Panc1 (cell line): ENCODE data around the gene CHRM2. TPM values are rescaled to one million over a fixed set of nuclear protein-coding genes. Genes with fewer than 3 reads are reported as not detected.

ENCODE experiments used
- ATAC-seq: fragments of 200-7000 bp; cut with Tn5 transposase; 2 replicates; pipeline ENCODE4 v1.9.1; 2020; ENCODE audit warnings: mild to moderate bottlenecking, moderate library complexity
- BruUV-seq: library from RNA; stranded (reverse); fragments of 400-500 nt; replicated peaks from 2 replicates; lab custom pipeline; 2021; lab: Mats Ljungman, UMichigan
- CTCF ChIA-PET: fragments of 300-600 bp; sonication (Branson Sonifier 250); formaldehyde crosslinking; loops from one replicate; lab custom pipeline; 2022; ENCODE audit warnings: antibody characterized with exemption; lab: Charles Lee
- POLR2A ChIA-PET: fragments of 300-600 bp; sonication (Branson Sonifier 250); formaldehyde crosslinking; loops from one replicate; lab custom pipeline; 2022; ENCODE audit warnings: antibody characterized with exemption; lab: Charles Lee
- DNase-seq: peaks from one replicate; pipeline ENCODE4 v3.0.0-alpha.2; 2010; ENCODE audit warnings: low read depth, low spot score
- H3K27ac ChIP-seq: 2 replicates; pipeline ENCODE4 v1.5.1; 2011; ENCODE audit warnings: mild to moderate bottlenecking, low read length, inconsistent platforms
- H3K27me3 ChIP-seq: fragments of 200-500 bp; sonication (Bioruptor generic); 2 replicates; pipeline ENCODE4 v1.6.0; 2014; ENCODE audit warnings: low read length, inconsistent platforms; ENCODE audit not compliant: control insufficient read depth, insufficient read depth
- H3K36me3 ChIP-seq: fragments of 200-500 bp; sonication (Bioruptor generic); 2 replicates; pipeline ENCODE4 v1.5.1; 2014; ENCODE audit warnings: inconsistent platforms, mild to moderate bottlenecking, low read length, moderate library complexity; ENCODE audit not compliant: control insufficient read depth, insufficient read depth
- H3K4me1 ChIP-seq: 2 replicates; pipeline ENCODE4 v1.5.1; 2011; ENCODE audit warnings: inconsistent platforms, mild to moderate bottlenecking, low read length, moderate library complexity; ENCODE audit not compliant: control insufficient read depth, insufficient read depth
- H3K4me3 ChIP-seq, 2 experiments: 2 replicates each; pipeline ENCODE4 v1.5.1; 2011 to 2012; ENCODE audit warnings: low read depth in 2 of 2, low read length in 2 of 2, mild to moderate bottlenecking in 2 of 2, inconsistent platforms in 1 of 2, moderate library complexity in 1 of 2
- H3K9me3 ChIP-seq: fragments of 200-500 bp; sonication (Bioruptor generic); 2 replicates; pipeline ENCODE4 v1.5.1; 2014; ENCODE audit warnings: low read depth, mild to moderate bottlenecking, inconsistent platforms, low read length, moderate library complexity; ENCODE audit not compliant: control insufficient read depth, insufficient read depth
- POLR2AphosphoS5 ChIP-seq: IDR thresholded peaks from 2 replicates; pipeline ENCODE4 v1.6.1; 2012; ENCODE audit warnings: mild to moderate bottlenecking, low read depth, low read length, moderate library complexity
- SIN3A ChIP-seq: IDR thresholded peaks from 2 replicates; pipeline ENCODE4 v1.6.1; 2012; ENCODE audit warnings: low read depth, mild to moderate bottlenecking, low read length, moderate library complexity, borderline replicate concordance; ENCODE audit not compliant: insufficient read depth
- TCF7L2 ChIP-seq: IDR thresholded peaks from 2 replicates; pipeline ENCODE4 v1.6.1; 2011; ENCODE audit warnings: mild to moderate bottlenecking, low read depth, low read length, inconsistent platforms
- in situ Hi-C: cut with HindIII; loops from 2 replicates; pipeline ENCODE4 v1.10.0; 2016; ENCODE audit warnings: low sequenced_read_pairs, low pct_unique_long_range_greater_than_20kb
- intact Hi-C: fragments of 100-400 bp; cut with micrococcal nuclease; formaldehyde crosslinking; loops from one replicate; pipeline ENCODE4 v1.10.0; 2022; ENCODE audit not compliant: unreplicated experiment
- total RNA-seq: library from RNA; stranded (reverse); gene quantifications from one replicate; pipeline ENCODE4 v1.2.1, GENCODE V29; 2021; ENCODE audit not compliant: unreplicated experiment
- TF ChIP-seq, protein P1 (sequence below), 2 experiments: IDR thresholded peaks; 2 replicates each; pipeline ENCODE4 v1.6.1; 2011 to 2012; ENCODE audit warnings: low read depth in 2 of 2, control low read depth in 1 of 2, low read length in 1 of 2, mild to moderate bottlenecking in 1 of 2, moderate library complexity in 1 of 2; ENCODE audit not compliant: insufficient read depth in 1 of 2
- TF ChIP-seq, protein P2 (sequence below): fragments of 450-650 bp; IDR thresholded peaks from 2 replicates; pipeline ENCODE4 v1.5.1; 2017; ENCODE audit warnings: mild to moderate bottlenecking

CHRM2 gene
- total RNA-seq, 1 experiment from 2014 or later, result not detected

DNA sequence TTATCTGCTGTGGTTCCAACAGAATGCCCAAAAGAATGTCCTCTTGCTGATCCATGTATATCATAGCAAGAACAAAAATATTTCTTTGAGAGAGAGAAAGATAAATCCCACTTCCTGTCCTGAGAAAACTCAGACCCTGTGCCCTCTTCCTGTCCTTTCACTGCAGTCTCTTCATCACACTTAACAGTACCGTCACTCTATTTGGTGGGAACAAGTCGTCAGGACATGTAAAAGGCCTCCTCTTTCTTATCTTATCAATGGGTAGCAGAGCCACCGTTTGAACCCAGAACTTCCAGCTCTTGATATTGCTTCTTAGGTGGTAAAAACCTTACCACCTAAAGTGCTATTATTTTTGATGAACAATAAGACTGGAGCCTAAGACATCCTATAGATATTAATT is 43.9 kb downstream of the CHRM2 start:
- intact Hi-C loops (no loop called here), in situ Hi-C loops (no loop called here)
- ChIA-PET POLR2A (no interaction called here), CTCF (no interaction called here)
- DNase-seq, result no peak
- H3K9me3 ChIP-seq, result no peaks in the 10 kb centered on the region
- H3K4me3 ChIP-seq, result no peak overlapping the region
- H3K36me3 ChIP-seq, result no peaks in the 10 kb centered on the region
- no peak overlapping the region for H3K27ac ChIP-seq
- H3K27me3 ChIP-seq, result no peaks in the 10 kb centered on the region
- no TSS peak for BruUV-seq
- no peak for ATAC-seq
- TF ChIP-seq TCF7L2, result no peak
- no peaks in the 10 kb centered on the region for H3K4me1 ChIP-seq

DNA sequence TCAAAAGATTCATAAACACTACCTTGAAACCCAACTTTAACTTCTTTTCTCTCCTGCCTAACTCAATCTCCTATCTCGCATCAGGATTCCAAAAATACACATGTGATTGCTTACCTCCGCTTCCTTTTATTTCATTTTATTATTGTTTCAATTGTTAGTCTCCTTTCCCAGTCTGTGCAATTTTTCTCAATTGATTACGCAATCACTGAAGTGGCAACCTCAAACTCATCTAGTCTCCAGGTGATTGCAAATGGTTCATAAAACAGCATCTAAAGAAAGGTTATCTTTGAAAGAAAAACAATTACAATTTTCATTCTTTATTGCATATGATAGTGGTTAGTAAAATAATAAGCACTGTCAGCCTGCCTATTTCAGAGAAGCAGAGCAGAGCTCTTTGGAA is 45.6 kb downstream of the CHRM2 start:
- Histone ChIP-seq H3K27ac (no peak overlapping the region), H3K9me3 (no peaks in the 10 kb centered on the region), H3K4me3 (no peak overlapping the region), H3K36me3 (no peaks in the 10 kb centered on the region), H3K4me1 (no peaks in the 10 kb centered on the region), H3K27me3 (no peaks in the 10 kb centered on the region)
- in situ Hi-C loops, result no loop called here
- intact Hi-C loops, result no loop called here
- CTCF ChIA-PET, result no interaction called here
- no TSS peak for BruUV-seq
- TF ChIP-seq, protein P1, sequence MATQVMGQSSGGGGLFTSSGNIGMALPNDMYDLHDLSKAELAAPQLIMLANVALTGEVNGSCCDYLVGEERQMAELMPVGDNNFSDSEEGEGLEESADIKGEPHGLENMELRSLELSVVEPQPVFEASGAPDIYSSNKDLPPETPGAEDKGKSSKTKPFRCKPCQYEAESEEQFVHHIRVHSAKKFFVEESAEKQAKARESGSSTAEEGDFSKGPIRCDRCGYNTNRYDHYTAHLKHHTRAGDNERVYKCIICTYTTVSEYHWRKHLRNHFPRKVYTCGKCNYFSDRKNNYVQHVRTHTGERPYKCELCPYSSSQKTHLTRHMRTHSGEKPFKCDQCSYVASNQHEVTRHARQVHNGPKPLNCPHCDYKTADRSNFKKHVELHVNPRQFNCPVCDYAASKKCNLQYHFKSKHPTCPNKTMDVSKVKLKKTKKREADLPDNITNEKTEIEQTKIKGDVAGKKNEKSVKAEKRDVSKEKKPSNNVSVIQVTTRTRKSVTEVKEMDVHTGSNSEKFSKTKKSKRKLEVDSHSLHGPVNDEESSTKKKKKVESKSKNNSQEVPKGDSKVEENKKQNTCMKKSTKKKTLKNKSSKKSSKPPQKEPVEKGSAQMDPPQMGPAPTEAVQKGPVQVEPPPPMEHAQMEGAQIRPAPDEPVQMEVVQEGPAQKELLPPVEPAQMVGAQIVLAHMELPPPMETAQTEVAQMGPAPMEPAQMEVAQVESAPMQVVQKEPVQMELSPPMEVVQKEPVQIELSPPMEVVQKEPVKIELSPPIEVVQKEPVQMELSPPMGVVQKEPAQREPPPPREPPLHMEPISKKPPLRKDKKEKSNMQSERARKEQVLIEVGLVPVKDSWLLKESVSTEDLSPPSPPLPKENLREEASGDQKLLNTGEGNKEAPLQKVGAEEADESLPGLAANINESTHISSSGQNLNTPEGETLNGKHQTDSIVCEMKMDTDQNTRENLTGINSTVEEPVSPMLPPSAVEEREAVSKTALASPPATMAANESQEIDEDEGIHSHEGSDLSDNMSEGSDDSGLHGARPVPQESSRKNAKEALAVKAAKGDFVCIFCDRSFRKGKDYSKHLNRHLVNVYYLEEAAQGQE (IDR thresholded peaks at IDR 0.05; ENCODE audit: insufficient read depth in 1 of 2, low read depth in 2 of 2, low read length in 1 of 2), result no peak
- TF ChIP-seq POLR2AphosphoS5 (no peak), TCF7L2 (no peak), SIN3A (no peak)
- TF ChIP-seq, protein P2, sequence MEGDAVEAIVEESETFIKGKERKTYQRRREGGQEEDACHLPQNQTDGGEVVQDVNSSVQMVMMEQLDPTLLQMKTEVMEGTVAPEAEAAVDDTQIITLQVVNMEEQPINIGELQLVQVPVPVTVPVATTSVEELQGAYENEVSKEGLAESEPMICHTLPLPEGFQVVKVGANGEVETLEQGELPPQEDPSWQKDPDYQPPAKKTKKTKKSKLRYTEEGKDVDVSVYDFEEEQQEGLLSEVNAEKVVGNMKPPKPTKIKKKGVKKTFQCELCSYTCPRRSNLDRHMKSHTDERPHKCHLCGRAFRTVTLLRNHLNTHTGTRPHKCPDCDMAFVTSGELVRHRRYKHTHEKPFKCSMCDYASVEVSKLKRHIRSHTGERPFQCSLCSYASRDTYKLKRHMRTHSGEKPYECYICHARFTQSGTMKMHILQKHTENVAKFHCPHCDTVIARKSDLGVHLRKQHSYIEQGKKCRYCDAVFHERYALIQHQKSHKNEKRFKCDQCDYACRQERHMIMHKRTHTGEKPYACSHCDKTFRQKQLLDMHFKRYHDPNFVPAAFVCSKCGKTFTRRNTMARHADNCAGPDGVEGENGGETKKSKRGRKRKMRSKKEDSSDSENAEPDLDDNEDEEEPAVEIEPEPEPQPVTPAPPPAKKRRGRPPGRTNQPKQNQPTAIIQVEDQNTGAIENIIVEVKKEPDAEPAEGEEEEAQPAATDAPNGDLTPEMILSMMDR, result no peak
- ATAC-seq (no peak), DNase-seq (no peak)
- POLR2A ChIA-PET, result no interaction called here

DNA sequence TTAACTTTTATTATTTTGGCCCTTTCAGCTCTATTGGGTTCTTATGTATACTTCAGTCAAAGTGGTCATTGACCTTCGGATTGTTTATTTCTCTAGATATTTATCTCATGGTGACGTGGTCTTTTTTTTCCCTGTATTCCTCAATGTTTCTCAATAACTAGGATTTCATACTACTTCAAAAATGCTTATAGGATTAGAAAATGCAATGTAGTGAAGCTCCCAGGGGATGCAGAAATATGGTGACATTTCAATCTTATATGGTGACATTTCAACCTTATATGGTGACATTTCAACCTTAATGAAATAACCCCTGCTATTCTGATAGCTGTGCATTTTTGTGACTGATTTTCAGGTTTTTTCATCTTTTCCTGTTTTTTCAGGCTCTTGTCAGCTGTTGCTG is 51.4 kb downstream of the CHRM2 start:
- CTCF ChIA-PET, result no interaction called here
- no peaks in the 10 kb centered on the region for H3K9me3 ChIP-seq
- POLR2A ChIA-PET, result no interaction called here
- BruUV-seq, result no TSS peak
- no peaks in the 10 kb centered on the region for H3K4me1 ChIP-seq
- H3K27ac ChIP-seq, result no peak overlapping the region
- ATAC-seq, result no peak
- no peaks in the 10 kb centered on the region for H3K27me3 ChIP-seq
- H3K36me3 ChIP-seq, result no peaks in the 10 kb centered on the region
- H3K4me3 ChIP-seq, result no peak overlapping the region
- intact Hi-C loops, result no loop called here
- DNase-seq, result no peak
- in situ Hi-C loops, result no loop called here
- TF ChIP-seq SIN3A (no peak), TCF7L2 (no peak), POLR2AphosphoS5 (no peak)
- TF ChIP-seq, protein P2, result no peak
- TF ChIP-seq, protein P1 (IDR thresholded peaks at IDR 0.05; ENCODE audit: insufficient read depth in 1 of 2, low read depth in 2 of 2, low read length in 1 of 2), result no peak
